ENCODE data around the gene NDUFS1. TPM values are rescaled to one million over a fixed set of nuclear protein-coding genes. Genes with fewer than 3 reads are reported as not detected.

The NDUFS1 gene
- total RNA-seq, 4 donors from 2014 or later, result 50.9 to 162 (median 82.8) TPM

- no peak for TF ChIP-seq POLR2A (IDR thresholded peaks at IDR 0.05)
- TF ChIP-seq, protein P1, sequence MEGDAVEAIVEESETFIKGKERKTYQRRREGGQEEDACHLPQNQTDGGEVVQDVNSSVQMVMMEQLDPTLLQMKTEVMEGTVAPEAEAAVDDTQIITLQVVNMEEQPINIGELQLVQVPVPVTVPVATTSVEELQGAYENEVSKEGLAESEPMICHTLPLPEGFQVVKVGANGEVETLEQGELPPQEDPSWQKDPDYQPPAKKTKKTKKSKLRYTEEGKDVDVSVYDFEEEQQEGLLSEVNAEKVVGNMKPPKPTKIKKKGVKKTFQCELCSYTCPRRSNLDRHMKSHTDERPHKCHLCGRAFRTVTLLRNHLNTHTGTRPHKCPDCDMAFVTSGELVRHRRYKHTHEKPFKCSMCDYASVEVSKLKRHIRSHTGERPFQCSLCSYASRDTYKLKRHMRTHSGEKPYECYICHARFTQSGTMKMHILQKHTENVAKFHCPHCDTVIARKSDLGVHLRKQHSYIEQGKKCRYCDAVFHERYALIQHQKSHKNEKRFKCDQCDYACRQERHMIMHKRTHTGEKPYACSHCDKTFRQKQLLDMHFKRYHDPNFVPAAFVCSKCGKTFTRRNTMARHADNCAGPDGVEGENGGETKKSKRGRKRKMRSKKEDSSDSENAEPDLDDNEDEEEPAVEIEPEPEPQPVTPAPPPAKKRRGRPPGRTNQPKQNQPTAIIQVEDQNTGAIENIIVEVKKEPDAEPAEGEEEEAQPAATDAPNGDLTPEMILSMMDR (IDR thresholded peaks at IDR 0.05), result no peak
- H3K4me3 ChIP-seq (replicated peaks in 1 of 3), result peak overlapping the region in 2 of 3 donors; percentile 86 to 89
- no peaks in the 10 kb centered on the region for H3K9me3 ChIP-seq
- H3K4me1 ChIP-seq, result peaks cover 2 to 12% of the 10 kb centered on the region in 2 donors
- 1 to 13% methylated on average over 3 to 22 of the region's 88 CpGs for WGBS, 2 donors
- intact Hi-C loops (cut with DNase I), result no loop called here
- H3K27me3 ChIP-seq, result no peaks in the 10 kb centered on the region
- H3K27ac ChIP-seq, result peak overlapping the region; percentile 96 to 100 (median 99)
- H3K36me3 ChIP-seq, result no peaks in the 10 kb centered on the region
- peak; percentile 46 to 49 for DNase-seq
These were observed 74.1 kb downstream of the NDUFS1 start for GRCh38 chr2:206084870-206085741.

DNA sequence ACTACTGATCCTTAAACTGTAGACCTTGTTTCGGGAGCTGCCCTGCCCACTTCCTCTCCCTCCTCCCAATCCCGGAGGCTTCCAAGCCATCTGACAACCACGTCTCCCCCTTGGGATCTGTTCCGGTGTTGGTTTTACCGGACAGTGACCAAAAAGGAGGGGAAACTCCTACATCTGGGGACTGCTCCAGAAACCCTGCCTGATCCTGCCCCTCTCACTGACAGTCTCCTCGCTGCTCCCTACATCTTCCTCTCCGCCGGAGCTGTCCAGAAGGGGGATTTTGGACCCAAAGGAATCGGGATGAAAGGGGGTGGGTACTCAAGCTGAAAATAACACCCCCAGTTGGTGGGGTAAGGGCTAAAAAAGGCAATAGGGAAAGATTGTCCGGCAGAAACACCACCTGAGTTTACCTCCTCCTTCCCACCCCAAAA, 74.8 kb downstream of the NDUFS1 start:
- H3K36me3 ChIP-seq, result no peaks in the 10 kb centered on the region
- H3K27ac ChIP-seq, result peak overlapping the region; percentile 96 to 100 (median 99)
- peak; percentile 78 to 82 for DNase-seq
- TF ChIP-seq, protein P1 (IDR thresholded peaks at IDR 0.05), result peak in 1 of 6 experiments; percentile 2
- TF ChIP-seq POLR2A (IDR thresholded peaks at IDR 0.05), result peak; percentile 36 to 84
- H3K4me3 ChIP-seq (replicated peaks in 1 of 3), result peak overlapping the region in 2 of 3 donors; percentile 59 to 86
- H3K9me3 ChIP-seq, result no peaks in the 10 kb centered on the region
- intact Hi-C loops (cut with DNase I), result no loop called here
- H3K27me3 ChIP-seq, result no peaks in the 10 kb centered on the region
- H3K4me1 ChIP-seq, result peaks cover 8 to 15% of the 10 kb centered on the region in 2 donors
- 0 to 1% methylated on average over 10 of the region's 10 CpGs for WGBS, 2 donors

DNA sequence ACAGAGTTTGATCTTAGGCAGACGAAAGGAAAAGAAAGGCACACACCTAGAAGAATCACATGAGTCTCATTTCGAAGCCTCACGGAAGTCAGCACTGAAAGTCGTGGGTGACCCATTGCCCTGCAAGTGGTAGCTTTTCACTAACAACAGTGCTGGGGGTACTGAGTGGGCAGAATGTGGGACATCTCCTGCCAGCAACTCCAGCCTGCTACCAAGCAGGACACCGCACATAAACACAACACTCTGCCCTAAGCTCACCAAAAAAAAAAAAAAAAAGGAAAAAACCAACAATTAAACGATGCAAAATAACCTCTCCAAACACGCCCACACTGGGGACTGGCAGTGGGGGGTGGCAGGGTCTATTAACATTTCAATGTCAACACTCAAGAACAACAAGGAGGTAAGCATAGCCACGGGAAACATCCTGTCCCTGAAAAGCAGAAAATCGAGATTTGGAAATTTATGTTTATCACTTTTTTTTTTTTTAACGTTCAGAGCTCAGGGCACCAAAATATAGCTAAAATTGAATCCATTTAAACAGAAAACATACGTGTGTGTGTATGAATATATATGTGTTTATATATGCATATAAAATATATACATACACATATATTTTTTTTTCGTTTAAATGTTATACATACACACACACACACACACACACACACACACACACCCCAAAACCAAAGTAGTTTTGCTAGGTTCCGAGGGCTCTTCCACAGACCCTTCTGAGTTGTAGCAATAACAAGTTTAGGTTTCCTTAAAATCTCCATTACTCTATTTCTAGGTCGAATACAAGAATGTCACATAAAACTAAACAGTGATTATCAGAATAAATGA, 75.4 kb downstream of the NDUFS1 start:
- peak overlapping the region; percentile 96 to 100 (median 99) for H3K27ac ChIP-seq
- intact Hi-C loops (cut with DNase I), result no loop called here
- H3K9me3 ChIP-seq, result no peaks in the 10 kb centered on the region
- H3K27me3 ChIP-seq, result no peaks in the 10 kb centered on the region
- DNase-seq, result peak; percentile 46 to 57
- WGBS, 2 donors, result 4 to 5% methylated on average over 14 of the region's 14 CpGs
- peak overlapping the region in 2 of 3 donors; percentile 59 to 86 for H3K4me3 ChIP-seq (replicated peaks in 1 of 3)
- no peaks in the 10 kb centered on the region for H3K36me3 ChIP-seq
- TF ChIP-seq POLR2A (IDR thresholded peaks at IDR 0.05), result peak in 1 of 2 donors; percentile 10
- TF ChIP-seq, protein P1 (IDR thresholded peaks at IDR 0.05), result no peak
- H3K4me1 ChIP-seq, result peaks cover 13 to 15% of the 10 kb centered on the region in 2 donors

GRCh38 chr2:206082298-206082843, 76.9 kb downstream of the NDUFS1 start:
- DNase-seq, result no peak
- intact Hi-C loops (cut with DNase I), result no loop called here
- Histone ChIP-seq H3K9me3 (no peaks in the 10 kb centered on the region), H3K4me1 (peaks cover 13 to 22% of the 10 kb centered on the region in 2 donors), H3K4me3 (replicated peaks in 1 of 3) (no peak overlapping the region), H3K27ac (peak overlapping the region in 1 of 3 donors; percentile 3), H3K27me3 (no peaks in the 10 kb centered on the region), H3K36me3 (no peaks in the 10 kb centered on the region)
- TF ChIP-seq, protein P1 (IDR thresholded peaks at IDR 0.05), result no peak
- TF ChIP-seq POLR2A (IDR thresholded peaks at IDR 0.05), result no peak
- WGBS, 2 donors, result 88 to 98% methylated on average over 4 of the region's 4 CpGs

Measured in thyroid gland (tissue), 4 donors.